Lower lobe of right lung (tissue), 2 donors: Measurements from ENCODE around the gene ASB7. TPM values are rescaled to one million over a fixed set of nuclear protein-coding genes. Genes with fewer than 3 reads are reported as not detected.

Source experiments
- ATAC-seq, 2 donors: fragments of 200-7000 bp; cut with Tn5 transposase; one replicate each; pipeline ENCODE4 v1.9.1; 2020 to 2022; ENCODE audit warnings: mild to moderate bottlenecking in 2 of 2, moderate library complexity in 2 of 2
- DNase-seq: peaks from one replicate; pipeline ENCODE4 v3.0.0-alpha.2; 2020
- H3K27ac ChIP-seq: fragments of 200-600 bp; one replicate; pipeline ENCODE4 v1.8.0; 2022
- H3K27me3 ChIP-seq: fragments of 200-600 bp; one replicate; pipeline ENCODE4 v1.8.0; 2022; ENCODE audit warnings: low read depth
- H3K36me3 ChIP-seq: fragments of 200-600 bp; one replicate; pipeline ENCODE4 v1.8.0; 2022; ENCODE audit warnings: mild to moderate bottlenecking
- H3K4me1 ChIP-seq: fragments of 200-600 bp; one replicate; pipeline ENCODE4 v1.8.0; 2022
- H3K4me3 ChIP-seq: fragments of 200-600 bp; one replicate; pipeline ENCODE4 v1.8.0; 2022; ENCODE audit warnings: mild to moderate bottlenecking
- H3K9me3 ChIP-seq: fragments of 200-600 bp; one replicate; pipeline ENCODE4 v1.8.0; 2022
- CTCF ChIP-seq: fragments of 200-600 bp; IDR thresholded peaks from one replicate; pipeline ENCODE4 v1.8.0; 2022; ENCODE audit warnings: antibody characterized with exemption, mild to moderate bottlenecking
- intact Hi-C: fragments of 100-400 bp; cut with DNase I; formaldehyde crosslinking; loops from one replicate; pipeline ENCODE4 v1.11.0; 2022
- total RNA-seq: library from RNA; stranded (reverse); fragmentation: NEBNext Ultra II Directional; extraction: Animal tissue kit (Norgen Biotek cat#: 25700); gene quantifications from one replicate; pipeline ENCODE4 v1.2.1, GENCODE V29; 2021
- donor health status: DM: no; HTN: yes; CAD: no; lungs with severe emphysema.

Gene ASB7
- total RNA-seq, 1 donor from 2014 or later: 14.3 TPM

- DNase-seq (no peak), ATAC-seq (peak in 1 of 2 donors; percentile 74)
- intact Hi-C loops: no loop called here
These were observed 36.8 kb upstream of the ASB7 start for GRCh38 chr15:100565591-100565990.

GRCh38 chr15:100566850-100567628 is 35.4 kb upstream of the ASB7 start:
- ATAC-seq: no peak
- intact Hi-C loops: no loop called here
- H3K9me3 ChIP-seq: no peaks in the 10 kb centered on the region

More at GRCh38 chr15:100565591-100565990, 36.8 kb upstream of the ASB7 start:
- no peak for TF ChIP-seq CTCF
- H3K4me3 ChIP-seq: no peak overlapping the region
- no peaks in the 10 kb centered on the region for H3K27me3 ChIP-seq
- H3K9me3 ChIP-seq: no peaks in the 10 kb centered on the region
- no peaks in the 10 kb centered on the region for H3K4me1 ChIP-seq
- no peak overlapping the region for H3K27ac ChIP-seq
- H3K36me3 ChIP-seq: peaks cover 13% of the 10 kb centered on the region

GRCh38 chr15:100569391-100569790 is 33.0 kb upstream of the ASB7 start:
- Histone ChIP-seq H3K36me3 (peaks cover 35% of the 10 kb centered on the region), H3K27me3 (no peaks in the 10 kb centered on the region), H3K27ac (no peak overlapping the region), H3K4me3 (no peak overlapping the region), H3K4me1 (no peaks in the 10 kb centered on the region), H3K9me3 (no peaks in the 10 kb centered on the region)
- intact Hi-C loops: no loop called here
- DNase-seq (no peak), ATAC-seq (no peak)
- TF ChIP-seq CTCF: no peak

More at GRCh38 chr15:100566850-100567628, 35.4 kb upstream of the ASB7 start:
- TF ChIP-seq CTCF: no peak
- H3K27me3 ChIP-seq: no peaks in the 10 kb centered on the region
- H3K27ac ChIP-seq: no peak overlapping the region
- DNase-seq: no peak
- no peak overlapping the region for H3K4me3 ChIP-seq
- no peaks in the 10 kb centered on the region for H3K4me1 ChIP-seq
- H3K36me3 ChIP-seq: peaks cover 20% of the 10 kb centered on the region

GRCh38 chr15:100570275-100570674 is 32.1 kb upstream of the ASB7 start:
- Histone ChIP-seq H3K27ac (no peak overlapping the region), H3K27me3 (no peaks in the 10 kb centered on the region), H3K9me3 (no peaks in the 10 kb centered on the region), H3K4me1 (no peaks in the 10 kb centered on the region), H3K36me3 (peaks cover 42% of the 10 kb centered on the region), H3K4me3 (no peak overlapping the region)
- DNase-seq (no peak), ATAC-seq (no peak)
- TF ChIP-seq CTCF: no peak
- intact Hi-C loops: no loop called here

GRCh38 chr15:100570735-100571313 is 31.6 kb upstream of the ASB7 start:
- H3K36me3 ChIP-seq: peaks cover 42% of the 10 kb centered on the region
- H3K4me1 ChIP-seq: no peaks in the 10 kb centered on the region
- ATAC-seq (no peak), DNase-seq (no peak)
- H3K9me3 ChIP-seq: no peaks in the 10 kb centered on the region
- no peak for TF ChIP-seq CTCF
- intact Hi-C loops: no loop called here
- H3K27ac ChIP-seq: no peak overlapping the region
- no peak overlapping the region for H3K4me3 ChIP-seq
- no peaks in the 10 kb centered on the region for H3K27me3 ChIP-seq
